GM18909 (cell line): ENCODE results near the gene PCSK2.

Source experiments
- ATAC-seq: cut with Tn5 transposase; IDR thresholded peaks from one replicate; pipeline ENCODE4 v1.9.1; 2021; ENCODE audit warnings: mild to moderate bottlenecking; ENCODE audit not compliant: unreplicated experiment, poor library complexity

PCSK2 gene

GRCh38 chr20:17500826-17501225, 274.0 kb downstream of the PCSK2 start:
- ATAC-seq = no peak

GRCh38 chr20:17501701-17502100, 274.9 kb downstream of the PCSK2 start:
- no peak for ATAC-seq

GRCh38 chr20:17502105-17502504, 275.3 kb downstream of the PCSK2 start:
- ATAC-seq = no peak

- no peak for ATAC-seq
These were observed 276.6 kb downstream of the PCSK2 start for GRCh38 chr20:17503301-17504065.

- peak; percentile 21 for ATAC-seq
These were observed 277.4 kb downstream of the PCSK2 start for GRCh38 chr20:17504066-17504897.

- ATAC-seq = peak; percentile 73
These were observed 278.2 kb downstream of the PCSK2 start for GRCh38 chr20:17504898-17505635.

GRCh38 chr20:17505636-17506517, 279.0 kb downstream of the PCSK2 start:
- ATAC-seq = no peak

- ATAC-seq = no peak
These were observed 280.2 kb downstream of the PCSK2 start for GRCh38 chr20:17507032-17507431.

GRCh38 chr20:17507531-17507930, 280.7 kb downstream of the PCSK2 start:
- no peak for ATAC-seq

- ATAC-seq = no peak
These were observed 281.9 kb downstream of the PCSK2 start for GRCh38 chr20:17508756-17509155.

GRCh38 chr20:17510548-17510947, 283.7 kb downstream of the PCSK2 start:
- ATAC-seq = no peak

GRCh38 chr20:17511401-17511800, 284.6 kb downstream of the PCSK2 start:
- ATAC-seq = no peak

GRCh38 chr20:17513939-17514338, 287.1 kb downstream of the PCSK2 start:
- no peak for ATAC-seq

- ATAC-seq = no peak
These were observed 288.2 kb downstream of the PCSK2 start for GRCh38 chr20:17515053-17515452.

- no peak for ATAC-seq
These were observed 291.7 kb downstream of the PCSK2 start for GRCh38 chr20:17518339-17519052.

- no peak for ATAC-seq
These were observed 292.9 kb downstream of the PCSK2 start for GRCh38 chr20:17519606-17520285.

- no peak for ATAC-seq
These were observed 293.7 kb downstream of the PCSK2 start for GRCh38 chr20:17520583-17520982.

GRCh38 chr20:17522528-17522927, 295.7 kb downstream of the PCSK2 start:
- no peak for ATAC-seq

GRCh38 chr20:17523326-17523725, 296.5 kb downstream of the PCSK2 start:
- no peak for ATAC-seq
